NCI-H82 (cell line): ENCODE data around the gene GPC6.
A peak's percentile ranks its signal among the peaks of the same experiment; 100 is the strongest.

Experiments
- DNase-seq: peaks from one replicate; lab custom pipeline; 2025; lab: John Stamatoyannopoulos, UW

GPC6 gene

GRCh38 chr13:93561576-93562225, 335.1 kb downstream of the GPC6 start:
- peak; percentile 89 for DNase-seq

DNA sequence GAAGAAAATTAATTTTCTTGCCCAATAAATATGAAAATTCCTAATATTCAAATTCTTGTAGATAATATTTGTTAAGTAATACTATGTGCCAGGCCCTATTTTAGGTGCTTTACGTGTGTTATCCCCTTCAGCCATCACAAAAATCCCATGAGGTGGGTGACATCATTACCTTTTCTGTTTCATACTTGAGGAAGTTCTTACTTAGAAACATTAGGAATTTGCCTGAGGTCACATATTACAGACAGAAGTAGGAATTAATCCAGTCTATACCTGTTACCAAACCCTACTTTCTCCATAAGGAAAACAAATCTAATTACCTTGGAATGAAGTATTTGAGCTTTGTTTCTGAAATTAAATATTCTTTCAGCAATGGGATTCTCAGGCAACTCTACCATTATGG, 336.1 kb downstream of the GPC6 start:
- DNase-seq = no peak

GRCh38 chr13:93577105-93577504, 350.5 kb downstream of the GPC6 start:
- no peak for DNase-seq

- DNase-seq = no peak
These were observed 363.2 kb downstream of the GPC6 start for GRCh38 chr13:93589788-93590187.

DNA sequence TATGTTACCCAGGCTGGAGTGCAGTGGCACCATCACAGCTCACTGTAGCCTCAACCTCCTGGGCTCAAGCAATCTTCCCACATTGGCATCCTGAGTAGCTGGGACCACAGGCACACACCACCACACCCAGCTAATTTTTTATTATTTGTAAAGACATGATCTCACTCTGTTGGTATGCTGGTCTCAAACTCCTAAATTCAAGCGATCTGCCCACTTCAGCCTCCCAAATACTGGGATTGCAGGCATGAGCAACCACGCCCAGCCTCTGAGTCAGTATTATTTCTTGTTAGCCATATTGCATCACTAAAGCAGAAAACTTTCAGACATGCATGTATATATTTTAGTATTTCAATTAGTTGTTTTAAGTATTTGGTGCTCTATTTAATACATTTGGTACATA, 376.4 kb downstream of the GPC6 start:
- DNase-seq = no peak

- DNase-seq = no peak
These were observed 388.2 kb downstream of the GPC6 start for GRCh38 chr13:93614776-93615175.

DNA sequence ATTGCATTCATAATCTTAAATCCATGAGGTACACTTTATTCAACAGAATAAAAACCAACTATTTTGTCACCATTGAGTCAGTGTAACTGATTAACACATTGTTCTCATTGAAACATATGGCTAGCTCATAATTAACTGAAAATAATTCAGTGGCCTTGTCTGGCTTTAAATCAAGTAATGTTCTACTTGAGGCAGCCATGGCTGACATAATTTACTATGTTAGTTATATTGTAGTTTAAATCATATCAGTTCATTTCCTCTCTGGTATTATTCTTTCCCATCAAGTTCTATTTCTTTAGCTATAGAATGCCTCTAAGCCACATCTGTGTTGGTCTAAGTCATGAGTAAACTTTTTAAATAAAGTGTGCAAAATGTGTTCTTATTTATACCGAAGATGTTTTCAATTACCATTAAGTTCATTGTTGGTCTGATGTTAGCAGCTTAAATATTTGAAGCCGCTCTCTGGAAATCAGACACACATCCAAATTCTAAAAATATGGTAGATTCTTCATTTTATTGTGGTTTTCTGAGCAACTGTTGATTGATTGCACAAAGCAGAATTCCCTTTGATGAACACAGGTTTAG, 393.7 kb downstream of the GPC6 start:
- DNase-seq = no peak

GRCh38 chr13:93621051-93621450, 394.4 kb downstream of the GPC6 start:
- DNase-seq = no peak

GRCh38 chr13:93621966-93622365, 395.4 kb downstream of the GPC6 start:
- no peak for DNase-seq

- DNase-seq = no peak
These were observed 397.7 kb downstream of the GPC6 start for GRCh38 chr13:93624311-93624777.

GRCh38 chr13:93625536-93625935, 398.9 kb downstream of the GPC6 start:
- no peak for DNase-seq

GRCh38 chr13:93628136-93628797, 401.7 kb downstream of the GPC6 start:
- DNase-seq = no peak

DNA sequence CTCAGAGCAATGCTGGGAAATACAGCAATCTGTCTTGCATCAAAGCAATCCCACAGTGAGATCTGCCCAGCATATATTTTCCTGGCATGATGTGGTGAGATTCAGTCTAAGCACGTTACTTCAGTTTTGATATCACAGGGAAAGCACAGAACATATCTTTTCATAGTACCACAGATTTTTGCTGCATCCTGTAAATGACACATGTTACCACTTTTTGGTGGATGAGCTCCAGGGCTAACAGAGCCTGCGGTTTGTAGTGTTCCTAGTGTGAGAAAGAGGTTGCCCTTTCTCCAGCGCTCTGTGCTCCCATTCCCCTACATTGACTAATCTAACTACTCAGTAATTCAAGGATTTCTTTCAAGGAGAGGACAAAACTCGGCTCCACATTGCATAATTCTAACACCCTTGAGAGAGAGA, 409.0 kb downstream of the GPC6 start:
- no peak for DNase-seq

DNA sequence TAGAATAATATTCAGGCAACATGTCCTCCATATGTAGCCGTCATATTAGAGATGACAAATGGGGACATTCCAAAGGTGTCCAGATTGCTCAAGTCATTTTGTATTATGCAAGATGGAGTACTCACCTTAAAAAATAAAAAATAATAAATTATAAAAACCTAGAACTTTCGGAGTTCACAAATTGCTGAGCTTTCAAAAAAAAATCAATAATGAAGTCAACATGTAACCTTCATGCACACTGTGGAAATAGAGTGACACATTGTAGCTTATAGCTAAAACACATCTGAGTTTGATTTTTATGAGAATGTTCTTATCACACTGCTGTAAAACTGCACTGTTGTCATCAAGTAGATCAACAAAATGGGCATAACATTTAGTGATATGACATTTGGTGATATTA, 411.2 kb downstream of the GPC6 start:
- DNase-seq = no peak

- no peak for DNase-seq
These were observed 413.8 kb downstream of the GPC6 start for GRCh38 chr13:93640452-93640851.

DNA sequence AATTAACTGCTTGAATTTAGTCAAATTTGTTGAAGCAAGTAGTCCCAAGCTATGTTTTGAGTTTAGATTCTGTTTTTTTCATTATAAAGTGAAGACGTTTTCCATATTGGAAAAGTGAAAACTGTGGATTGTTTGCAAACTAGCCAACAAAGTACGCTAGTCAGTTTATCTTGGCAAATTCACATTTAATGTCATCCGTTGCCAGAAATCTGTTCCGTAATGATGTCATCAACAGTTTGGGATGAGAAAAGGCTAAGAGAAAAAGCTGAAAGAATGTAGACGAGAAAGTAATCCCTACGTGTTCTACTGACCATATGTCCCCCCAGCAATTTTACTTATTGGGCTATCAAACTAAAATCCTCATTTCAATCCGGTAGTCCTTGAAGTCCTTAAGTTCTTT, 419.6 kb downstream of the GPC6 start:
- no peak for DNase-seq

DNA sequence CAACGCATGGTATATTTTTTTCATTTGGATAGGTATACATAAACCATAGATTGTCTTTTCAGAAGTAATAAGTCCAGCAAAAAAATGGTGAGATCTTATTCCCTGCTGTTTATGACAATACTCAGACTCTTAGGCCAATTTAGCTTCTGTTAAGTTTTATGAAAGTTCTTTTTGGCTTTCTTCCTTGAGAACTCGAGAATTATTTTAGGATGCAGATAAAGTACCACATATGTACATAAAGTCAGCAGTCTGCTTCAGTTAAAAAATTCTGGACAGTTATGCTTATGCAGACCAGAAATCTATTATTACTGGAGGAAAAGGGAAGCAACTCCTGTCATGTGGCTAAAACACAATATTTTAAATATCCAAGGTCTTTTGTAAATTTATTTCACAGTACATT, 422.9 kb downstream of the GPC6 start:
- DNase-seq = no peak

- DNase-seq = no peak
These were observed 427.2 kb downstream of the GPC6 start for GRCh38 chr13:93653776-93654175.

DNA sequence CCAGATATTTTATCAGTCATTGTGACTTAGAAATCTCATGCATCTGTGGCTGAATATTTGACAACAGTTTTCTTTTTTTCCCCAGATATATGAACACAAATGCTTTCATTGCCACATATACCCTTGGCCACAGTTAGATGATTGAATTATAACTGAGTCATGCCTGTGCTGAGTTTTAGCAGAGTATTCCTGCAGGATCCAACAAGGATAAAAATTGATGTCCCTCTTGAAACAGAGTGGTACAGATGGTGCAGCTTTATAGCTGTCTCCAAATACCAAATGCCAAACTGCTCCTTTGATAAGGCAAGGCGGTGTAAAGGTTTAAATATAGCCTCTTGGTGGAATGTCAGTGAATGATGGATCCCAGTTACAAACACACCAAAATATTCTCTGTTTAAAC, 428.5 kb downstream of the GPC6 start:
- DNase-seq = no peak

- DNase-seq = no peak
These were observed 433.9 kb downstream of the GPC6 start for GRCh38 chr13:93660391-93661063.

- DNase-seq = no peak
These were observed 444.3 kb downstream of the GPC6 start for GRCh38 chr13:93670866-93671265.

DNA sequence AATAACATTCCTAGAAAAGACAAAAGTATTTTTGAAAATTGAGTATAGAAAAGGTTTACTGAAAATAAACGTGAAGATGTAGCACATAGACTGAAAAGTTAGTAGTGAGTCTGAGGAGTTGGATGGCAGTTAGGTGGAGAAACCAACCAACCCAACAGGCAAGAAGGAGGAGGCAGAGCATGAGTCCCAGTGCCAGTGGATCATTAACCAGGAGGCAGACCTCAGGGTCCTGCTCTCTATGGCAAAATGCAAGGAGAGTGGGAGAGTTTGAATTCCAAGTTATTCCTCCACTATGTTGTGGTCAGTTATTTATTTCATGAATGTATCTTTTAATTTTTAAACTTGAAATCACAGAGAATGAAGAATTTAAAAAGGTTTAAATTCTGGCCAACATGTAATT, 446.4 kb downstream of the GPC6 start:
- no peak for DNase-seq

- no peak for DNase-seq
These were observed 447.3 kb downstream of the GPC6 start for GRCh38 chr13:93673885-93674284.
